Breast epithelium (tissue), 3 donors: Measurements from ENCODE around the gene USP2.

ENCODE experiments used
- POLR2A ChIP-seq: fragments of 450-650 bp; IDR thresholded peaks from one replicate; pipeline ENCODE4 v1.6.1; 2016; ENCODE audit warnings: antibody characterized with exemption, mild to moderate bottlenecking, moderate library complexity
- POLR2AphosphoS5 ChIP-seq, 3 donors: sonication (generic); formaldehyde crosslinking; IDR thresholded peaks; one replicate each; pipeline ENCODE4 v1.6.1; 2017; ENCODE audit warnings: antibody characterized with exemption in 3 of 3
- TF ChIP-seq, protein P1 (sequence below), 3 donors: fragments of 450-650 bp; IDR thresholded peaks; one replicate each; pipeline ENCODE4 v1.5.1; 2016 to 2017; ENCODE audit warnings: antibody characterized with exemption in 3 of 3, mild to moderate bottlenecking in 3 of 3, moderate library complexity in 3 of 3

DNA sequence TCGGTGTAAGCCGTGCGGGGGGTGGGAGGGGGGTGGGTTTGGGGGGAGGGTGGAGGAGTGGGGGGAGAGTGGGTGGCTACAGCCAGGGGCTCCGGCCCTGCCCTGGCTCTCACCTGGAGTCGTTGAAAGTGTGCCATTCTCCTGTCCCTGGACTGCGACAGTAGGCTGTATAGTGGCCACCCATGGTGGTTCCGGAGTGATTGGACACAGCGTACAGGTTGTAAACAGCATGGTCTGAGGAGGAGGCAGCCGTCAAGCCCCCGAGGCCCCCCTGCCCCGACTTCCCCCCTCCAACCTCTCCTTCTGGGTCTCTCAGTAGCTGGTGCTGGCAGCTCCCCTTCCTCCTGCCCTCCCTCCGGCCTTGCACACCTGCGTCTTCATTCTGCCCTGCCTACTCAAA is 24.4 kb downstream of the USP2 start:
- TF ChIP-seq POLR2AphosphoS5 (IDR thresholded peaks at IDR 0.05) (no peak), POLR2A (no peak)
- TF ChIP-seq, protein P1, sequence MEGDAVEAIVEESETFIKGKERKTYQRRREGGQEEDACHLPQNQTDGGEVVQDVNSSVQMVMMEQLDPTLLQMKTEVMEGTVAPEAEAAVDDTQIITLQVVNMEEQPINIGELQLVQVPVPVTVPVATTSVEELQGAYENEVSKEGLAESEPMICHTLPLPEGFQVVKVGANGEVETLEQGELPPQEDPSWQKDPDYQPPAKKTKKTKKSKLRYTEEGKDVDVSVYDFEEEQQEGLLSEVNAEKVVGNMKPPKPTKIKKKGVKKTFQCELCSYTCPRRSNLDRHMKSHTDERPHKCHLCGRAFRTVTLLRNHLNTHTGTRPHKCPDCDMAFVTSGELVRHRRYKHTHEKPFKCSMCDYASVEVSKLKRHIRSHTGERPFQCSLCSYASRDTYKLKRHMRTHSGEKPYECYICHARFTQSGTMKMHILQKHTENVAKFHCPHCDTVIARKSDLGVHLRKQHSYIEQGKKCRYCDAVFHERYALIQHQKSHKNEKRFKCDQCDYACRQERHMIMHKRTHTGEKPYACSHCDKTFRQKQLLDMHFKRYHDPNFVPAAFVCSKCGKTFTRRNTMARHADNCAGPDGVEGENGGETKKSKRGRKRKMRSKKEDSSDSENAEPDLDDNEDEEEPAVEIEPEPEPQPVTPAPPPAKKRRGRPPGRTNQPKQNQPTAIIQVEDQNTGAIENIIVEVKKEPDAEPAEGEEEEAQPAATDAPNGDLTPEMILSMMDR (IDR thresholded peaks at IDR 0.05): no peak
